ENCODE results near the gene DDAH2. TPM values are rescaled to one million over a fixed set of nuclear protein-coding genes. Genes with fewer than 3 reads are reported as not detected.

The DDAH2 gene
- total RNA-seq, result 112 and 142 TPM in 2 replicates

GRCh38 chr6:31728767-31729514 is at the start of gene DDAH2:
Gene DDAH2, minus strand, starts transcription at chr6:31729299. Its CDS starts 138 bp downstream, at chr6:31729161.

GRCh38 chr6:31776989-31777666 is 48.0 kb upstream of the DDAH2 start, which contains the start of gene VWA7:
Gene VWA7, minus strand, starts transcription at chr6:31777328. Its CDS starts 549 bp downstream, at chr6:31776779.

GRCh38 chr6:31762356-31762755 is 33.3 kb upstream of the DDAH2 start, which contains the start of gene SAPCD1:
Gene SAPCD1, plus strand, starts transcription at chr6:31762656. Its CDS starts 399 bp downstream, at chr6:31763055.

GRCh38 chr6:31739639-31740396 is 10.7 kb upstream of the DDAH2 start, which contains the start of gene MSH5:
Gene MSH5, plus strand, starts transcription at chr6:31740005. Its CDS starts 462 bp downstream, at chr6:31740467.

GRCh38 chr6:31736021-31736767 is 7.1 kb upstream of the DDAH2 start, which contains the start of gene CLIC1:
Gene CLIC1, minus strand, starts transcription at chr6:31736530. Its CDS starts 230 bp downstream, at chr6:31736300.

GRCh38 chr6:31723245-31723979 is 5.7 kb downstream of the DDAH2 start, which contains the start of gene MPIG6B:
Gene MPIG6B, plus strand, starts transcription at chr6:31723373. Its CDS starts 11 bp downstream, at chr6:31723384.

GRCh38 chr6:31721351-31722020 is 7.6 kb downstream of the DDAH2 start, which contains the start of gene LY6G6C:
Gene LY6G6C, minus strand, starts transcription at chr6:31721746. Its CDS starts 67 bp downstream, at chr6:31721679.

GRCh38 chr6:31715022-31715958 is 13.8 kb downstream of the DDAH2 start, which contains the start of gene LY6G6D:
Gene LY6G6D, plus strand, starts transcription at chr6:31715348. Its CDS starts 8 bp downstream, at chr6:31715356.

GRCh38 chr6:31706599-31706998 is 22.5 kb downstream of the DDAH2 start, which contains the start of gene LY6G6F:
Gene LY6G6F, plus strand, starts transcription at chr6:31706866. Its CDS starts 41 bp downstream, at chr6:31706907.

GRCh38 chr6:31702819-31703716 is 26.0 kb downstream of the DDAH2 start, which contains the start of gene ABHD16A:
Gene ABHD16A, minus strand, starts transcription at chr6:31703324. Its CDS starts 43 bp downstream, at chr6:31703281.

GRCh38 chr6:31680226-31681134 is 48.6 kb downstream of the DDAH2 start, which contains the start of gene LY6G5C:
Gene LY6G5C, minus strand, starts transcription at chr6:31681067. Its CDS starts 694 bp downstream, at chr6:31680373.

Other genes starting within 250 kb of the DDAH2 start
- 14.4 and 20.9 TPM in 2 replicates for gene MICB, start 231.2 kb downstream of the DDAH2 start, total RNA-seq
- gene MCCD1, start 200.3 kb downstream of the DDAH2 start, total RNA-seq, result not detected in 2 replicates
- gene DDX39B, start 187.3 kb downstream of the DDAH2 start, total RNA-seq, result 366 and 394 TPM in 2 replicates
- 3.3 and 4.0 TPM in 2 replicates for gene ATP6V1G2, start 182.7 kb downstream of the DDAH2 start, total RNA-seq
- 22.6 and 22.9 TPM in 2 replicates for gene NFKBIL1, start 181.7 kb downstream of the DDAH2 start, total RNA-seq
- gene LTA, start 157.0 kb downstream of the DDAH2 start, total RNA-seq, result not detected in 2 replicates
- gene TNF, start 153.7 kb downstream of the DDAH2 start, total RNA-seq, result not detected in 2 replicates
- gene LTB, start 146.9 kb downstream of the DDAH2 start, total RNA-seq, result not detected in 2 replicates
- not detected in 2 replicates for gene LST1, start 143.0 kb downstream of the DDAH2 start, total RNA-seq
- gene NCR3, start 136.3 kb downstream of the DDAH2 start, total RNA-seq, result not detected in 2 replicates
- gene AIF1, start 114.1 kb downstream of the DDAH2 start, total RNA-seq, result not detected in 2 replicates
- 31.6 and 39.6 TPM in 2 replicates for gene PRRC2A, start 108.6 kb downstream of the DDAH2 start, total RNA-seq
- 107 and 122 TPM in 2 replicates for gene BAG6, start 76.6 kb downstream of the DDAH2 start, total RNA-seq
- 1.5 and 1.8 TPM in 2 replicates for gene APOM, start 73.4 kb downstream of the DDAH2 start, total RNA-seq
- 22.2 and 26.7 TPM in 2 replicates for gene C6orf47, start 68.5 kb downstream of the DDAH2 start, total RNA-seq
- gene GPANK1, start 64.3 kb downstream of the DDAH2 start, total RNA-seq, result 14.3 and 15.4 TPM in 2 replicates
- gene CSNK2B, start 63.2 kb downstream of the DDAH2 start, total RNA-seq, result 80.7 and 85.0 TPM in 2 replicates
- 2.0 and 3.2 TPM in 2 replicates for gene LY6G5B, start 59.3 kb downstream of the DDAH2 start, total RNA-seq
- 0.40 and 0.75 TPM in 2 replicates for gene LY6G5C, start 48.2 kb downstream of the DDAH2 start, total RNA-seq
- 51.5 and 62.8 TPM in 2 replicates for gene ABHD16A, start 26.0 kb downstream of the DDAH2 start, total RNA-seq
- gene LY6G6F, start 22.4 kb downstream of the DDAH2 start, total RNA-seq, result not detected in 2 replicates
- gene LY6G6D, start 14.0 kb downstream of the DDAH2 start, total RNA-seq, result not detected in 2 replicates
- gene LY6G6C, start 7.6 kb downstream of the DDAH2 start, total RNA-seq, result not detected in 2 replicates
- gene MPIG6B, start 5.9 kb downstream of the DDAH2 start, total RNA-seq, result not detected in 2 replicates
- gene CLIC1, start 7.2 kb upstream of the DDAH2 start, total RNA-seq, result 784 and 832 TPM in 2 replicates
- gene MSH5, start 10.7 kb upstream of the DDAH2 start, total RNA-seq, result 5.3 and 5.4 TPM in 2 replicates
- gene SAPCD1, start 33.4 kb upstream of the DDAH2 start, total RNA-seq, result 1.8 and 1.9 TPM in 2 replicates
- gene VWA7, start 48.0 kb upstream of the DDAH2 start, total RNA-seq, result 0.13 and 0.19 TPM in 2 replicates
- 37.6 and 48.4 TPM in 2 replicates for gene VARS1, start 66.5 kb upstream of the DDAH2 start, total RNA-seq
- gene LSM2, start 77.7 kb upstream of the DDAH2 start, total RNA-seq, result 17.9 and 25.9 TPM in 2 replicates
- gene HSPA1L, start 86.0 kb upstream of the DDAH2 start, total RNA-seq, result 1.5 and 1.6 TPM in 2 replicates
- gene HSPA1A, start 86.2 kb upstream of the DDAH2 start, total RNA-seq, result 97.9 and 108 TPM in 2 replicates
- gene HSPA1B, start 98.4 kb upstream of the DDAH2 start, total RNA-seq, result 158 and 185 TPM in 2 replicates
- 60.4 and 69.0 TPM in 2 replicates for gene NEU1, start 133.5 kb upstream of the DDAH2 start, total RNA-seq
- gene SLC44A4, start 149.7 kb upstream of the DDAH2 start, total RNA-seq, result 0.13 and 0.44 TPM in 2 replicates
- 42.3 and 49.1 TPM in 2 replicates for gene EHMT2, start 168.4 kb upstream of the DDAH2 start, total RNA-seq
- 3.3 and 3.7 TPM in 2 replicates for gene ZBTB12, start 172.8 kb upstream of the DDAH2 start, total RNA-seq
- 2.8 and 4.3 TPM in 2 replicates for gene C2, start 198.4 kb upstream of the DDAH2 start, total RNA-seq
- gene CFB, start 216.8 kb upstream of the DDAH2 start, total RNA-seq, result 20.3 and 31.2 TPM in 2 replicates
- gene NELFE, start 229.7 kb upstream of the DDAH2 start, total RNA-seq, result 107 and 119 TPM in 2 replicates
- gene SKIC2, start 229.9 kb upstream of the DDAH2 start, total RNA-seq, result 41.2 and 58.4 TPM in 2 replicates
- gene DXO, start 242.8 kb upstream of the DDAH2 start, total RNA-seq, result 9.8 and 10.2 TPM in 2 replicates

Data from aortic smooth muscle cell (primary cell).